Cardiac fibroblast (primary cell): ENCODE results near the gene ATG16L1.

ENCODE experiments used
- DNase-seq, 2 donors: peaks; one replicate each; pipeline versions ENCODE4 v3.0.0 to v3.0.0-alpha.2; 2010; ENCODE audit warnings: low read depth in 2 of 2
- H3K4me3 ChIP-seq, 2 donors: replicated peaks in 1 of 2; 1 replicate in 1 of 2; 2 replicates in 1 of 2; pipeline ENCODE4 v1.5.1; 2011; ENCODE audit warnings: low read depth in 2 of 2, low read length in 2 of 2, mild to moderate bottlenecking in 2 of 2, moderate library complexity in 1 of 2
- TF ChIP-seq, protein P1 (sequence below): IDR thresholded peaks from one replicate; pipeline ENCODE4 v1.5.1; 2011; ENCODE audit warnings: low read depth, mild to moderate bottlenecking, low read length, inconsistent platforms

ATG16L1 gene

DNA sequence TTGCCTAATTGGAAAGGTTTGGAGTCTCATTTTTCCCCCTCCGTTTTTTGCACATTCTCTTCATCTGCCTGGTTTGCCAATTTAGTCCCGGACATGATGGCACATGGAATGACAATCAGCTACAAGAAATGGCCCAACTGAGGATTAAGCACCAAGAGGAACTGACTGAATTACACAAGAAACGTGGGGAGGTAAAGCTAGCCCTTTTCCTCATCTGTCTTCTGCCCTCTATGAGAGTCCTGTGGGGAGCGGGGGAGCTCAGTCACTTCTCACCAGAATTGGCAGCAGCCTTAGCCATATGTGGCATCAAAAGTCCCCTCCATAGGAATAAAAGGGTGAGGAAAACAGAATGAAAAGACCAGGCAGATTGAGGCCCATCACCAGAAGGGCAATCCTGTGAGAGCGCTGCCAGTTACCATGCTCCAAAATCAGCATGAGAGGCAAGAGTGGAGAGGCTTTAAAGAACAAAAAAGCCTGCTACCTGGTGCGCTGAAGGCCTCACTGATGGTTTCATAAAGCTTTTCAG lies 11.6 kb downstream of the ATG16L1 start:
- DNase-seq: no peak
- H3K4me3 ChIP-seq: no peak overlapping the region
- TF ChIP-seq, protein P1, sequence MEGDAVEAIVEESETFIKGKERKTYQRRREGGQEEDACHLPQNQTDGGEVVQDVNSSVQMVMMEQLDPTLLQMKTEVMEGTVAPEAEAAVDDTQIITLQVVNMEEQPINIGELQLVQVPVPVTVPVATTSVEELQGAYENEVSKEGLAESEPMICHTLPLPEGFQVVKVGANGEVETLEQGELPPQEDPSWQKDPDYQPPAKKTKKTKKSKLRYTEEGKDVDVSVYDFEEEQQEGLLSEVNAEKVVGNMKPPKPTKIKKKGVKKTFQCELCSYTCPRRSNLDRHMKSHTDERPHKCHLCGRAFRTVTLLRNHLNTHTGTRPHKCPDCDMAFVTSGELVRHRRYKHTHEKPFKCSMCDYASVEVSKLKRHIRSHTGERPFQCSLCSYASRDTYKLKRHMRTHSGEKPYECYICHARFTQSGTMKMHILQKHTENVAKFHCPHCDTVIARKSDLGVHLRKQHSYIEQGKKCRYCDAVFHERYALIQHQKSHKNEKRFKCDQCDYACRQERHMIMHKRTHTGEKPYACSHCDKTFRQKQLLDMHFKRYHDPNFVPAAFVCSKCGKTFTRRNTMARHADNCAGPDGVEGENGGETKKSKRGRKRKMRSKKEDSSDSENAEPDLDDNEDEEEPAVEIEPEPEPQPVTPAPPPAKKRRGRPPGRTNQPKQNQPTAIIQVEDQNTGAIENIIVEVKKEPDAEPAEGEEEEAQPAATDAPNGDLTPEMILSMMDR: no peak

GRCh38 chr2:233264667-233265066 lies 13.2 kb downstream of the ATG16L1 start:
- DNase-seq: no peak
- H3K4me3 ChIP-seq: no peak overlapping the region
- TF ChIP-seq, protein P1: no peak

DNA sequence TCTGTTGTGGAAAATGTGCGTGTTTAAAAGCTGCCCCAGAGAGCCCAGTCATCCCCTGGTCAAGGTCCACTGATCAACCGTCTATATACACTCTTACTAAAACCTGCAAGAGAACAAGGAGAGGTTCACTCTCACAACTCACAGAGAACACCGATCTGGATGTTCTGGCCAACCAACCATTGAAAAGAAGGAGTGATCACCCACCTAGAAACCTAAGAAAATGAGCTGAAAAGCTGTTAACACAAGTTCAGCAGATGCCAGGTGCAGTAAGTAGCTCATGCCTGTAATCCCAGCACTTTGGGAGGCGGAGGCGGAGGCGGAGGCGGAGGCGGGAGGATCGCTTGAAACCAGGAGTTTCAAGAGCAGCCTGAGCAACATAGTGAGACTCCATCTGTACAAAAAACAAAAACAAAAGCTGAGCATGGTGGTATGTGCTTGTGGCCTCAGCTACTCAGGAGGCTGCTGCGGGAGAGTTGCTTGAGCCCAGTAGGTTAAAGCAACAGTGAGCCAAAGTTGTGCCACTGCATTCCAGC lies 14.5 kb downstream of the ATG16L1 start:
- TF ChIP-seq, protein P1: no peak
- no peak overlapping the region for H3K4me3 ChIP-seq

GRCh38 chr2:233266481-233266880 lies 15.0 kb downstream of the ATG16L1 start:
- DNase-seq: no peak
- TF ChIP-seq, protein P1: no peak

More for the DNA sequence above, 14.5 kb downstream of the ATG16L1 start:
- DNase-seq: no peak

GRCh38 chr2:233267516-233268245 lies 16.2 kb downstream of the ATG16L1 start:
- DNase-seq: no peak
- no peak overlapping the region for H3K4me3 ChIP-seq
- TF ChIP-seq, protein P1: no peak

More at GRCh38 chr2:233266481-233266880, 15.0 kb downstream of the ATG16L1 start:
- H3K4me3 ChIP-seq: no peak overlapping the region

DNA sequence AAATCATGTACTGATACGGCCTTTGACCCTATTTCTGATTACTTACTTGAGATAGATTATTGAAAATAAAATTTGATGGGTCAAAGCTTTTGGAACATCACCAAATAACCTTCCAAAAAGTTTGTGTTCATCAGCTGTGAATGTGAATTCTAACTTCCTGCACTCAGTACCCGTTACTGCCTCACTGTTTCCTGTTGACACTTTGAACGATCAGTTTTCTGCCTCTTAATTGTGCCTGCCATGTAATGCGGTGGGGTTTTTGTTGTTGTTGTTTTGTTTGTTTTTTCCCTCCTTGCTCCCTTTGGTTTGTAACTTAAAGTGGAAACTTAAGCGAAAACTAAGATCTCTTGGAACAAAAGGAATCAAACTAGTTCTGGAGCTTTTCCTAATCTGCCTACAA lies 18.9 kb downstream of the ATG16L1 start:
- TF ChIP-seq, protein P1: no peak
- DNase-seq: no peak
- H3K4me3 ChIP-seq: no peak overlapping the region

DNA sequence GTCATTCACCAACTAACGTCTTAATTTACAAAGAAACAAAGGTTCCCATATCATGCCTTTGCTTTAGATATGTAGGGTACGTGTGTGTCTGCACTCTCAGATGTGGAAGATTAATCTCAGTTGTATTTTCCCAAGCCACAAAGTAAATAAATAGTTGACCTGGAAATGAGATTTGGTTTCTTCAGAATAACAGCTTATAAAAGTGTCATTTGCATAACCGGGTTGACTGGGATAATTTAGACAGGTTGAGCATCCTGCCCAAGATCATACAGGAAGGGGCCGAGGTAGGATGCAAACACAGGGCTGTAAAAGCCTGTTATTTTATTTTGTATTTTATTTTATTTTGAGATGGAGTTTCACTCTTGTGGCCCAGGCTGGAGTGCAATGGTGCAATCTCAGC lies 19.5 kb downstream of the ATG16L1 start:
- DNase-seq: no peak
- TF ChIP-seq, protein P1: no peak
- H3K4me3 ChIP-seq: no peak overlapping the region
